ENCODE measurements around the gene AGAP2.
"Not testable (repeated sequence)": the region's sequence is repeated elsewhere in the genome, so short reads cannot be mapped to it uniquely, and the experiment has no call there.

DNA sequence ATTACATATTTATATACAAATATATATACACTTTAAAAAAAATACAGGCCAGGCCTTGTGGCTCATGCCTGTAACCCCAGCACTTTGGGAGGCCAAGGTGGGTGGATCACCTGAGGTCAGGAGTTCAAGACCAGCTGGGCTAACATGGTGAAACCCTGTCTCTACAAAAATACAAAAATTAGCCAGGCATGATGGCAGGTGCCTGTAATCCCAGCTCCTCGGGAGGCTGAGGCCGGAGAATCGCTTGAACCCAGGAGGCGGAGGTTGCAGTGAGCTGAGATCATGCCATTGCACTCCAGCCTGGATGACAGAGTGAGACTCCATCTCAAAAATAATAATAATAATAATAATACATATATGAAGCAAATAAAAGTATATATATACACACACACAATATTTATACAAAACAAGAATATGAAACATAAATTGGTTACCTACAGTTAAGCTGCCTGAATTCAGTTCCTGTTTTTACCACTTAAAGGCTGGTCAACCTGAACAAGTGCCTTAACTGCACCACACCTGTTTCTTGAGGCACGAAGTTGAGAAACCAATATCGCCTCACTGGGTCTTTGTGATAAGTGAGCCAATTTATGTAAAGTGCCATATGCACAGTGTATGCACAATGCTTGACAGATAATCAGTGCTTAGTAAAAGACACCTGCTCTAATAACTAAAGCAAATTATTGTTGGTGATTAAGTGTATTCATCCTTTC lies 23.4 kb downstream of the AGAP2 start:
- TF ChIP-seq ATF7 (IDR thresholded peaks at IDR 0.05); EGR1 (conservative IDR thresholded peaks at IDR 0.05); CTCF (IDR thresholded peaks at IDR 0.05 in 2 of 3, conservative IDR thresholded peaks at IDR 0.05 in 1 of 3; ENCODE audit: insufficient read depth in 2 of 3, low read depth in 1 of 3, low read length in 3 of 3): not testable (repeated sequence)
- TF ChIP-seq, protein P1, sequence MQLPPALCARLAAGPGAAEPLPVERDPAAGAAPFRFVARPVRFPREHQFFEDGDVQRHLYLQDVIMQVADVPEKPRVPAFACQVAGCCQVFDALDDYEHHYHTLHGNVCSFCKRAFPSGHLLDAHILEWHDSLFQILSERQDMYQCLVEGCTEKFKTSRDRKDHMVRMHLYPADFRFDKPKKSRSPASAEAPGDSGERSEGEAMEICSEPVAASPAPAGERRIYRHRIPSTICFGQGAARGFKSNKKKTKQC (CRISPR knock-in tag; IDR thresholded peaks at IDR 0.05), result not testable (repeated sequence)
